Transverse colon (tissue), 3 donors: Measurements from ENCODE around the gene GSTK1.

Experiments
- CTCF ChIP-seq, 5 experiments: fragments of 200-600 bp in 3 of 5; fragments of 450-650 bp in 2 of 5; sonication (generic) in 3 of 5; IDR thresholded peaks; 1 replicate in 2 of 5; 2 replicates in 3 of 5; pipeline ENCODE4 v1.5.1; 2016 to 2017; ENCODE audit warnings: antibody characterized with exemption in 5 of 5, inconsistent platforms in 3 of 5, mild to moderate bottlenecking in 2 of 5, moderate library complexity in 1 of 5
- EP300 ChIP-seq: sonication (generic); formaldehyde crosslinking; IDR thresholded peaks from one replicate; pipeline ENCODE4 v1.6.1; 2017; ENCODE audit warnings: antibody characterized with exemption, low read depth

DNA sequence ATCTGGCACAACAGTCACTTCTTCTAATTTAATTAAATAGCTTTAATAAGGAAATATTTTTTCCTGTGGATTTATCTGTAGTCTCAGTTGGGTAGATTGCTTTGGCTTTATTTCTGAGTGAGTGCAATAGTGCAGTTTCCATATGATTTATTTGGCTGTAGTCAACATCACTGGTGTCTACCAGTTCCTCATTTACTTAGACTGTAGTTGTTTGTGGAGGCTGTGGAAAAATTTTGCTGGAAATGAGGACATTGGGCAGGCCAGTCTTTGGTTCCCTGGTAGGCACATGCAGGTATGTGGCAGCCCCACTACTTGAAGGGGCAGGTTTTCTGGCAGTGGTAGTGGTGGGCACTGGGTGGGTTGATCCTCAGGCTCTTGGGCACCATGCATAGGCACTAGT, 25.9 kb upstream of the GSTK1 start:
- TF ChIP-seq EP300 (no peak), CTCF (IDR thresholded peaks at IDR 0.05) (no peak)
